UCSD-AML1 (cell line): Measurements from ENCODE around the gene ITFG2.

Source experiments
- DNase-seq: peaks from one replicate; lab custom pipeline; 2025; ENCODE audit not compliant: unreplicated experiment; lab: John Stamatoyannopoulos, UW

The ITFG2 gene

GRCh38 chr12:2826721-2827515, 14.4 kb downstream of the ITFG2 start:
- DNase-seq = no peak

GRCh38 chr12:2829275-2829674, 16.8 kb downstream of the ITFG2 start:
- DNase-seq = no peak

GRCh38 chr12:2832550-2833127, 20.2 kb downstream of the ITFG2 start:
- DNase-seq = no peak

GRCh38 chr12:2833327-2833726, 20.9 kb downstream of the ITFG2 start:
- no peak for DNase-seq

GRCh38 chr12:2833810-2834209, 21.3 kb downstream of the ITFG2 start:
- no peak for DNase-seq

GRCh38 chr12:2834581-2835491, 22.4 kb downstream of the ITFG2 start, which contains the start of gene NRIP2:
Gene NRIP2 (minus strand): TSS chr12:2835035. CDS start chr12:2834983, 52 bp downstream.
- DNase-seq = no peak

GRCh38 chr12:2835691-2836403, 23.4 kb downstream of the ITFG2 start:
- no peak for DNase-seq

GRCh38 chr12:2836574-2836973, 24.1 kb downstream of the ITFG2 start:
- DNase-seq = no peak

GRCh38 chr12:2841056-2841650, 28.7 kb downstream of the ITFG2 start:
- no peak for DNase-seq

GRCh38 chr12:2842948-2843347, 30.5 kb downstream of the ITFG2 start:
- no peak for DNase-seq

- no peak for DNase-seq
Measured at GRCh38 chr12:2844786-2845185, 32.3 kb downstream of the ITFG2 start.

GRCh38 chr12:2845280-2845679, 32.8 kb downstream of the ITFG2 start:
- peak; percentile 18 for DNase-seq

GRCh38 chr12:2851931-2852330, 39.5 kb downstream of the ITFG2 start:
- no peak for DNase-seq

GRCh38 chr12:2853626-2854025, 41.2 kb downstream of the ITFG2 start:
- DNase-seq = peak; percentile 35

GRCh38 chr12:2854669-2855453, 42.4 kb downstream of the ITFG2 start:
- DNase-seq = no peak

GRCh38 chr12:2855546-2855945, 43.1 kb downstream of the ITFG2 start:
- no peak for DNase-seq

- DNase-seq = no peak
Measured at GRCh38 chr12:2856051-2856450, 43.6 kb downstream of the ITFG2 start.

GRCh38 chr12:2857021-2857431, 44.6 kb downstream of the ITFG2 start, which contains the start of gene TEX52:
Gene TEX52 (minus strand): TSS chr12:2857039. CDS start chr12:2857026, 13 bp downstream.
- no peak for DNase-seq

GRCh38 chr12:2857576-2857975, 45.1 kb downstream of the ITFG2 start:
- DNase-seq = no peak

GRCh38 chr12:2858334-2858733, 45.9 kb downstream of the ITFG2 start:
- no peak for DNase-seq
